Smooth muscle cell (in vitro differentiated cells): ENCODE measurements around the gene SRGAP3. TPM values are rescaled to one million over a fixed set of nuclear protein-coding genes. Genes with fewer than 3 reads are reported as not detected.

Experiments
- DNase-seq: peaks from one replicate; lab custom pipeline; 2025; ENCODE audit not compliant: unreplicated experiment; lab: John Stamatoyannopoulos, UW
- H2AFZ ChIP-seq: fragments of 200-600 bp; sonication (generic); 2 replicates; pipeline ENCODE4 v1.6.0; 2016; ENCODE audit warnings: antibody characterized with exemption, low read depth, mild to moderate bottlenecking
- H3F3A ChIP-seq: fragments of 200-600 bp; sonication (generic); 2 replicates; pipeline ENCODE4 v1.6.0; 2017; ENCODE audit warnings: antibody characterized with exemption, low read depth
- H3K27ac ChIP-seq: fragments of 200-600 bp; sonication (generic); 2 replicates; pipeline ENCODE4 v1.5.1; 2016; ENCODE audit warnings: low read depth, mild to moderate bottlenecking
- H3K27me3 ChIP-seq: fragments of 200-600 bp; sonication (generic); 2 replicates; pipeline ENCODE4 v1.6.1; 2016; ENCODE audit warnings: low read depth, mild to moderate bottlenecking
- H3K36me3 ChIP-seq: fragments of 200-600 bp; sonication (generic); 2 replicates; pipeline ENCODE4 v1.5.1; 2016; ENCODE audit warnings: low read depth
- H3K4me1 ChIP-seq: fragments of 200-600 bp; sonication (generic); 2 replicates; pipeline ENCODE4 v1.5.1; 2016; ENCODE audit warnings: low read depth
- H3K4me2 ChIP-seq: fragments of 200-600 bp; sonication (generic); 2 replicates; pipeline ENCODE4 v1.6.0; 2016; ENCODE audit warnings: mild to moderate bottlenecking
- H3K4me3 ChIP-seq: fragments of 200-600 bp; sonication (generic); 2 replicates; pipeline ENCODE4 v1.5.1; 2016; ENCODE audit warnings: mild to moderate bottlenecking
- H3K79me2 ChIP-seq: fragments of 200-600 bp; sonication (generic); 2 replicates; pipeline ENCODE4 v1.6.0; 2016; ENCODE audit warnings: low read depth, mild to moderate bottlenecking
- H3K9ac ChIP-seq: fragments of 200-600 bp; sonication (generic); 2 replicates; pipeline ENCODE4 v1.6.0; 2016; ENCODE audit warnings: low read depth
- H3K9me3 ChIP-seq: fragments of 200-600 bp; sonication (generic); replicated peaks from 2 replicates; pipeline ENCODE4 v1.5.1; 2016; ENCODE audit warnings: low read depth
- H4K20me1 ChIP-seq: fragments of 200-600 bp; sonication (generic); 2 replicates; pipeline ENCODE4 v1.6.0; 2016; ENCODE audit warnings: low read depth
- WGBS: methylation state at CpG from one replicate; pipeline ENCODE4 v1.1.7; 2016; ENCODE audit warnings: low lambda C conversion rate; 5-methylcytosine and 5-hydroxymethylcytosine counted together
- polyA plus RNA-seq: library from polyadenylated mRNA; unstranded; fragments of >200 nt; fragmentation: Nextera tagmentation; extraction: Ambion mirVana; gene quantifications from 2 replicates; pipeline ENCODE4 v1.2.1, GENCODE V29; 2016
- total RNA-seq: library from RNA; depleted of rRNA; stranded (reverse); fragments of >200 nt; gene quantifications from 2 replicates; pipeline ENCODE4 v1.2.3, GENCODE V29; 2014
- TF ChIP-seq, protein P1 (sequence below): fragments of 200-600 bp; sonication (generic); IDR thresholded peaks from 2 replicates; pipeline ENCODE4 v1.5.1; 2017; ENCODE audit warnings: borderline replicate concordance, mild to moderate bottlenecking, antibody characterized with exemption; ENCODE audit not compliant: insufficient read depth, poor library complexity, severe bottlenecking

SRGAP3 gene
- total and polyA plus RNA-seq, 2 experiments from 2014 or later = 1.5 to 3.1 TPM

DNA sequence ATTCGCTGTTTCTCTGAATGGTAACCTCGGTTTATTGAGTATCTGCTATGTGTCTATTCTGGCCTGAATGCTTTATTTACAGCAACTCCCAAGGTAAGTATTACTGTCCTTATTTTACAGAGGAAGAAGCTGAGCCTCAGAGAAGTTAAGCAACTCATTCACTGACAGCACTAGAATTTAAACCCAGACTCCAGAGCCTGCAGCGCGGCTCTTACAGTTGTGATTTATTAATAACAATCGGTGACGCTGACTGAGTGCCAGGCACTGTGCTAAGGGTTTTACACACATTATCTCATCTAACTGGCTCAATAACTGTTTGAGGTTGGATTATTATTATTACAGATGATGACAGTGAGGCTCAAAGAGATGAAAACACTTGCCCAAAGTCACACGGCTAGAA lies 19.6 kb downstream of the SRGAP3 start:
- TF ChIP-seq, protein P1, sequence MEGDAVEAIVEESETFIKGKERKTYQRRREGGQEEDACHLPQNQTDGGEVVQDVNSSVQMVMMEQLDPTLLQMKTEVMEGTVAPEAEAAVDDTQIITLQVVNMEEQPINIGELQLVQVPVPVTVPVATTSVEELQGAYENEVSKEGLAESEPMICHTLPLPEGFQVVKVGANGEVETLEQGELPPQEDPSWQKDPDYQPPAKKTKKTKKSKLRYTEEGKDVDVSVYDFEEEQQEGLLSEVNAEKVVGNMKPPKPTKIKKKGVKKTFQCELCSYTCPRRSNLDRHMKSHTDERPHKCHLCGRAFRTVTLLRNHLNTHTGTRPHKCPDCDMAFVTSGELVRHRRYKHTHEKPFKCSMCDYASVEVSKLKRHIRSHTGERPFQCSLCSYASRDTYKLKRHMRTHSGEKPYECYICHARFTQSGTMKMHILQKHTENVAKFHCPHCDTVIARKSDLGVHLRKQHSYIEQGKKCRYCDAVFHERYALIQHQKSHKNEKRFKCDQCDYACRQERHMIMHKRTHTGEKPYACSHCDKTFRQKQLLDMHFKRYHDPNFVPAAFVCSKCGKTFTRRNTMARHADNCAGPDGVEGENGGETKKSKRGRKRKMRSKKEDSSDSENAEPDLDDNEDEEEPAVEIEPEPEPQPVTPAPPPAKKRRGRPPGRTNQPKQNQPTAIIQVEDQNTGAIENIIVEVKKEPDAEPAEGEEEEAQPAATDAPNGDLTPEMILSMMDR = no peak
- H2AFZ ChIP-seq = no peak overlapping the region
- peaks cover 41% of the 10 kb centered on the region for H3K4me1 ChIP-seq
- WGBS = 61% methylated on average over 7 of the region's 7 CpGs
- peaks cover 11% of the 10 kb centered on the region for H4K20me1 ChIP-seq
- no peak overlapping the region for H3K4me2 ChIP-seq
- H3K27me3 ChIP-seq = no peaks in the 10 kb centered on the region
- DNase-seq = no peak
- H3K4me3 ChIP-seq = no peak overlapping the region
- H3K27ac ChIP-seq = no peak overlapping the region
- H3F3A ChIP-seq = peaks cover 8% of the 10 kb centered on the region
- H3K9ac ChIP-seq = no peak overlapping the region
- no peaks in the 10 kb centered on the region for H3K9me3 ChIP-seq
- no peaks in the 10 kb centered on the region for H3K79me2 ChIP-seq
- H3K36me3 ChIP-seq = no peaks in the 10 kb centered on the region

- TF ChIP-seq, protein P1 = no peak
- H3K27ac ChIP-seq = no peak overlapping the region
- DNase-seq = no peak
- peaks cover 11% of the 10 kb centered on the region for H3F3A ChIP-seq
- H3K27me3 ChIP-seq = no peaks in the 10 kb centered on the region
- H3K36me3 ChIP-seq = no peaks in the 10 kb centered on the region
- no peaks in the 10 kb centered on the region for H3K79me2 ChIP-seq
- peaks cover 45% of the 10 kb centered on the region for H3K4me1 ChIP-seq
- no peaks in the 10 kb centered on the region for H3K9me3 ChIP-seq
- H3K4me3 ChIP-seq = no peak overlapping the region
- H2AFZ ChIP-seq = no peak overlapping the region
- H3K4me2 ChIP-seq = no peak overlapping the region
- no peak overlapping the region for H3K9ac ChIP-seq
- 57% methylated on average over 7 of the region's 7 CpGs for WGBS
- H4K20me1 ChIP-seq = peaks cover 11% of the 10 kb centered on the region
These were observed 20.1 kb downstream of the SRGAP3 start for GRCh38 chr3:9229325-9229724.

DNA sequence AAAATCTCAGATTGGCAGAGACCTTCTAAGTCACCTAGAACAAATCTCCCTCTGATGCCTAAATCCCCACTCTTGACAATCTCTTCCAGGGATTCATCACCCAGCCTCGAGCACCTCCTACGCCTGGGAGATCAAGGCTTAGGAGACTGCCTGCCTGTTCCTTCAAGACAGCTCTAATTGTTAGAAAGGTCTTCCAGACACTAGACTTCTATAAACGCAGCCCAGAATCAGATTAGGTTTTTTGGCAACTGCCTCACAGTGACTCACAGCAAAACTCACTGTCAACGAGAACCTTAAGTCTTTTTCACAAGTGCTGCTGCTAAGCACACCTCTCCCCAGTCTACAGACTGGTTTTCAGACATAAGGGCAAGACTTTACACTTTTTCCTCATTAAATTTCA lies 23.1 kb downstream of the SRGAP3 start:
- WGBS = 3% methylated on average over 4 of the region's 4 CpGs
- TF ChIP-seq, protein P1 = no peak
- peaks cover 11% of the 10 kb centered on the region for H3F3A ChIP-seq

GRCh38 chr3:9225268-9225667 lies 24.2 kb downstream of the SRGAP3 start:
- Histone ChIP-seq H3K4me2 (peak overlapping the region; percentile 36), H3K9ac (no peak overlapping the region), H3K79me2 (no peaks in the 10 kb centered on the region), H3K27me3 (no peaks in the 10 kb centered on the region), H3K36me3 (no peaks in the 10 kb centered on the region), H4K20me1 (peaks cover 11% of the 10 kb centered on the region), H2AFZ (no peak overlapping the region), H3K9me3 (no peaks in the 10 kb centered on the region), H3K4me3 (no peak overlapping the region), H3F3A (peaks cover 10% of the 10 kb centered on the region), H3K27ac (no peak overlapping the region), H3K4me1 (peaks cover 27% of the 10 kb centered on the region)
- 100% methylated on average over 1 of the region's 1 CpG for WGBS
- no peak for DNase-seq
- TF ChIP-seq, protein P1 = no peak

More for the DNA sequence above, 23.1 kb downstream of the SRGAP3 start:
- H3K27ac ChIP-seq = no peak overlapping the region
- H2AFZ ChIP-seq = no peak overlapping the region
- no peaks in the 10 kb centered on the region for H3K27me3 ChIP-seq
- H3K36me3 ChIP-seq = no peaks in the 10 kb centered on the region
- no peaks in the 10 kb centered on the region for H3K79me2 ChIP-seq
- H3K4me2 ChIP-seq = peak overlapping the region; percentile 19
- H3K4me1 ChIP-seq = peaks cover 38% of the 10 kb centered on the region
- no peak overlapping the region for H3K9ac ChIP-seq
- no peaks in the 10 kb centered on the region for H3K9me3 ChIP-seq
- H3K4me3 ChIP-seq = no peak overlapping the region
- peaks cover 11% of the 10 kb centered on the region for H4K20me1 ChIP-seq
- DNase-seq = no peak
